Measurements from ENCODE around the gene ZNF789. TPM values are rescaled to one million over a fixed set of nuclear protein-coding genes. Genes with fewer than 3 reads are reported as not detected.
A peak's percentile ranks its signal among the peaks of the same experiment; 100 is the strongest.

The ZNF789 gene
- total and polyA plus RNA-seq, 9 of the 15 experiments (the other 6 are each of a cell fraction or from before 2014, with no cell fraction given): 6.1 to 57.0 (median 24.8) TPM

DNA sequence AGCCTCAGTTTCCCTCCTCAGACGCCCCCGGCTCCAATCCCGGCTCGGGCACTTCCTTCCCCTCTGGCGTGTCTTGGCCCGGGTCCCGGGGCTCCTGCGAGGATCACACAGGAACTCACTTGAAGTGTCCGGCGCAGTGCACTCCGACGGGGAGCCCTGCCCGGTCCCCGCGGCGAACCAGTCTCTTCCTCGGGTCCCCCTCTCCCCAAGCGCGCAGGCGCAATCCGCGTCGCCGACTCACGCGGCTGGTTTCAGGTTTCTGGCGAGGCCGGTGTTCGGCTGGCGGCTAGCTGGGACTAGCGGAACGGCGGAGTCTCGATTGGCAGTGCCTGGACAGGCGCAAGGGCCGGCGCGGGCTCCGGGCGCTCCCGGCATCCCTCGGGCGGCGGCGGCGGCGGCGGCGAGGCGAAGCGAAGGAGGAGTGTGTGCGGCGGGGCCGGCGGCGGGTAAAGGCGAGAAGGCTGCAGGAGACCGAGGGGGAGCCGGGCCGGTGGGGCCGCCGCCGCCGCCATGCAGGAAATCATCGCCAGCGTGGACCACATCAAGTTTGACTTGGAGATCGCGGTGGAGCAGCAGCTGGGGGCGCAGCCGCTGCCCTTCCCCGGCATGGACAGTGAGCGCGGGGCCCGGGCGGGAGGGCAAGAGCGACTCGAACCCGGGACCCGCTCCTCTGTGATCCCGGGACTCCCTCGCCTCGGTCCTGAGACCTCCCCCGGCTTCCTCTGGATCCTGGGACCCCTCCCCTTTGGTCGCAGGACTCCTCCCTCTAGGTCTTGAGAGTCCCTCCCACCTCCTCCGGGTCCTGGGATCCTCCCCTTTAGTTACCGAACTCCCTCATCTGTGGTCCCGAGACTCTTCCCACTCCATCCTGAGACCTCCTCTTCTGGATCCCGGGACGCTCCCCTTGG, 33.9 kb upstream of the ZNF789 start, which contains the start of the genes CPSF4 and PTCD1 (continued):
- peak; percentile 61 for TF ChIP-seq SAP30 (IDR thresholded peaks at IDR 0.05; ENCODE audit: borderline replicate concordance, insufficient read depth, low read depth, low read length, poor library complexity, severe bottlenecking)
- 0 out of 2 replicates have a peak, but pooled peaks have one; percentile 29 for TF ChIP-seq NCOR1 (IDR thresholded peaks at IDR 0.05)
- TF ChIP-seq CBX1 (IDR thresholded peaks at IDR 0.05; ENCODE audit: low read depth): no peak; the same call in none of the 2 replicates
- TF ChIP-seq, protein P1, sequence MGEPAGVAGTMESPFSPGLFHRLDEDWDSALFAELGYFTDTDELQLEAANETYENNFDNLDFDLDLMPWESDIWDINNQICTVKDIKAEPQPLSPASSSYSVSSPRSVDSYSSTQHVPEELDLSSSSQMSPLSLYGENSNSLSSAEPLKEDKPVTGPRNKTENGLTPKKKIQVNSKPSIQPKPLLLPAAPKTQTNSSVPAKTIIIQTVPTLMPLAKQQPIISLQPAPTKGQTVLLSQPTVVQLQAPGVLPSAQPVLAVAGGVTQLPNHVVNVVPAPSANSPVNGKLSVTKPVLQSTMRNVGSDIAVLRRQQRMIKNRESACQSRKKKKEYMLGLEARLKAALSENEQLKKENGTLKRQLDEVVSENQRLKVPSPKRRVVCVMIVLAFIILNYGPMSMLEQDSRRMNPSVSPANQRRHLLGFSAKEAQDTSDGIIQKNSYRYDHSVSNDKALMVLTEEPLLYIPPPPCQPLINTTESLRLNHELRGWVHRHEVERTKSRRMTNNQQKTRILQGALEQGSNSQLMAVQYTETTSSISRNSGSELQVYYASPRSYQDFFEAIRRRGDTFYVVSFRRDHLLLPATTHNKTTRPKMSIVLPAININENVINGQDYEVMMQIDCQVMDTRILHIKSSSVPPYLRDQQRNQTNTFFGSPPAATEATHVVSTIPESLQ (CRISPR knock-in tag; IDR thresholded peaks at IDR 0.05): no peak; the same call in 1 of the 2 replicates
- TF ChIP-seq POLR2H (tag; IDR thresholded peaks at IDR 0.05; ENCODE audit: low read depth): no peak; the same call in 1 of the 2 replicates
- TF ChIP-seq GTF2A2 (tag; IDR thresholded peaks at IDR 0.05): no peak
- TF ChIP-seq HEY1 (CRISPR knock-in tag; IDR thresholded peaks at IDR 0.05; ENCODE audit: borderline replicate concordance): no peak
- TF ChIP-seq PTTG1 (tag; IDR thresholded peaks at IDR 0.05; ENCODE audit: low read depth): no peak
- no peak for TF ChIP-seq ZBTB8A (IDR thresholded peaks at IDR 0.05; ENCODE audit: partially characterized antibody)
- no peak for TF ChIP-seq TCFL5 (CRISPR knock-in tag; conservative IDR thresholded peaks at IDR 0.05)
- peak; percentile 90 for TF ChIP-seq HMGN3 (IDR thresholded peaks at IDR 0.05; ENCODE audit: borderline replicate concordance, extremely low read depth, insufficient read length, low read depth, low read length)
- peak; percentile 12; the same call in 1 of the 2 replicates for TF ChIP-seq TARDBP (IDR thresholded peaks at IDR 0.05)
- TF ChIP-seq, protein P2, sequence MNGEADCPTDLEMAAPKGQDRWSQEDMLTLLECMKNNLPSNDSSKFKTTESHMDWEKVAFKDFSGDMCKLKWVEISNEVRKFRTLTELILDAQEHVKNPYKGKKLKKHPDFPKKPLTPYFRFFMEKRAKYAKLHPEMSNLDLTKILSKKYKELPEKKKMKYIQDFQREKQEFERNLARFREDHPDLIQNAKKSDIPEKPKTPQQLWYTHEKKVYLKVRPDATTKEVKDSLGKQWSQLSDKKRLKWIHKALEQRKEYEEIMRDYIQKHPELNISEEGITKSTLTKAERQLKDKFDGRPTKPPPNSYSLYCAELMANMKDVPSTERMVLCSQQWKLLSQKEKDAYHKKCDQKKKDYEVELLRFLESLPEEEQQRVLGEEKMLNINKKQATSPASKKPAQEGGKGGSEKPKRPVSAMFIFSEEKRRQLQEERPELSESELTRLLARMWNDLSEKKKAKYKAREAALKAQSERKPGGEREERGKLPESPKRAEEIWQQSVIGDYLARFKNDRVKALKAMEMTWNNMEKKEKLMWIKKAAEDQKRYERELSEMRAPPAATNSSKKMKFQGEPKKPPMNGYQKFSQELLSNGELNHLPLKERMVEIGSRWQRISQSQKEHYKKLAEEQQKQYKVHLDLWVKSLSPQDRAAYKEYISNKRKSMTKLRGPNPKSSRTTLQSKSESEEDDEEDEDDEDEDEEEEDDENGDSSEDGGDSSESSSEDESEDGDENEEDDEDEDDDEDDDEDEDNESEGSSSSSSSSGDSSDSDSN (IDR thresholded peaks at IDR 0.05; ENCODE audit: borderline replicate concordance in 1 of 2, low read depth in 2 of 2, low read length in 2 of 2): peak; percentile 39 to 66; a peak in 1 of 4 replicates
- TF ChIP-seq ETV1 (tag; conservative IDR thresholded peaks at IDR 0.05; ENCODE audit: low read depth): no peak
- no peak for TF ChIP-seq BDP1 (IDR thresholded peaks at IDR 0.05; ENCODE audit: insufficient read depth, insufficient read length)
- TF ChIP-seq BRCA1 (IDR thresholded peaks at IDR 0.05): no peak
- TF ChIP-seq BRCA1 (CRISPR knock-in tag; IDR thresholded peaks at IDR 0.05): no peak
- TF ChIP-seq PYGO2 (tag; IDR thresholded peaks at IDR 0.05): no peak
- TF ChIP-seq, protein P3, sequence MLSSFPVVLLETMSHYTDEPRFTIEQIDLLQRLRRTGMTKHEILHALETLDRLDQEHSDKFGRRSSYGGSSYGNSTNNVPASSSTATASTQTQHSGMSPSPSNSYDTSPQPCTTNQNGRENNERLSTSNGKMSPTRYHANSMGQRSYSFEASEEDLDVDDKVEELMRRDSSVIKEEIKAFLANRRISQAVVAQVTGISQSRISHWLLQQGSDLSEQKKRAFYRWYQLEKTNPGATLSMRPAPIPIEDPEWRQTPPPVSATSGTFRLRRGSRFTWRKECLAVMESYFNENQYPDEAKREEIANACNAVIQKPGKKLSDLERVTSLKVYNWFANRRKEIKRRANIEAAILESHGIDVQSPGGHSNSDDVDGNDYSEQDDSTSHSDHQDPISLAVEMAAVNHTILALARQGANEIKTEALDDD (IDR thresholded peaks at IDR 0.05): no peak
- TF ChIP-seq TCF7 (IDR thresholded peaks at IDR 0.05; ENCODE audit: borderline replicate concordance): 0 out of 2 replicates have a peak, but pooled peaks have one; percentile 69
- TF ChIP-seq JUNB (CRISPR knock-in tag; conservative IDR thresholded peaks at IDR 0.05): 0 out of 2 replicates have a peak, but pooled peaks have one; percentile 12
- peak; percentile 85 to 93; a peak in 2 of 4 replicates for TF ChIP-seq SIN3A (IDR thresholded peaks at IDR 0.05; ENCODE audit: borderline replicate concordance in 2 of 2, control insufficient read depth in 1 of 2, low read depth in 2 of 2, low read length in 2 of 2)

Data from K562 (cell line).